Mesenchymal stem cell (in vitro differentiated cells and primary cell): ENCODE data around the gene ADGRG1.

Experiments used
- DNase-seq: peaks from one replicate; pipeline ENCODE4 v3.0.0-alpha.2; 2013
- H2AFZ ChIP-seq: one replicate; pipeline ENCODE4 v1.6.1; 2013; ENCODE audit warnings: low read depth, mild to moderate bottlenecking, control low read depth, inconsistent platforms, low read length, moderate library complexity
- H2AK5ac ChIP-seq: 2 replicates; pipeline ENCODE4 v1.6.1; 2013; ENCODE audit warnings: low read length, moderate library complexity, mild to moderate bottlenecking, inconsistent platforms; ENCODE audit not compliant: severe bottlenecking
- H2BK120ac ChIP-seq: one replicate; pipeline ENCODE4 v1.6.1; 2013; ENCODE audit warnings: low read depth, mild to moderate bottlenecking, inconsistent platforms, low read length, moderate library complexity
- H2BK12ac ChIP-seq, 2 experiments: one replicate each; pipeline ENCODE4 v1.6.1; 2013; ENCODE audit warnings: inconsistent platforms in 2 of 2, low read length in 2 of 2, mild to moderate bottlenecking in 2 of 2, moderate library complexity in 2 of 2, control low read depth in 1 of 2
- H2BK15ac ChIP-seq: one replicate; pipeline ENCODE4 v1.6.1; 2013; ENCODE audit warnings: mild to moderate bottlenecking, low read depth, inconsistent platforms; ENCODE audit not compliant: poor library complexity, severe bottlenecking
- H2BK5ac ChIP-seq: 2 replicates; pipeline ENCODE4 v1.6.1; 2013; ENCODE audit warnings: low read depth, mild to moderate bottlenecking, low read length, control low read depth, inconsistent platforms; ENCODE audit not compliant: poor library complexity, severe bottlenecking
- H3K14ac ChIP-seq, 2 experiments: one replicate each; pipeline ENCODE4 v1.6.1; 2013; ENCODE audit warnings: inconsistent platforms in 2 of 2, low read length in 2 of 2, control low read depth in 1 of 2, mild to moderate bottlenecking in 1 of 2, moderate library complexity in 1 of 2
- H3K18ac ChIP-seq, 2 experiments: one replicate each; pipeline ENCODE4 v1.6.1; 2013; ENCODE audit warnings: inconsistent platforms in 2 of 2, low read length in 2 of 2, control low read depth in 1 of 2, low read depth in 1 of 2, mild to moderate bottlenecking in 1 of 2
- H3K23ac ChIP-seq, 2 experiments: one replicate each; pipeline ENCODE4 v1.6.1; 2013; ENCODE audit warnings: inconsistent platforms in 2 of 2, low read length in 2 of 2, mild to moderate bottlenecking in 2 of 2, moderate library complexity in 2 of 2, control low read depth in 1 of 2
- H3K27ac ChIP-seq: 2 replicates; pipeline ENCODE4 v1.5.1; 2013; ENCODE audit warnings: mild to moderate bottlenecking, moderate library complexity, low read length, control low read depth, inconsistent platforms; ENCODE audit not compliant: poor library complexity, severe bottlenecking
- H3K27me3 ChIP-seq, 2 experiments: 2 replicates each; pipeline versions ENCODE4 v1.6.1 to v1.7.0; 2013; ENCODE audit warnings: low read length in 2 of 2, mild to moderate bottlenecking in 2 of 2, moderate library complexity in 2 of 2, control low read depth in 1 of 2, inconsistent platforms in 1 of 2; ENCODE audit not compliant: control insufficient read depth in 1 of 2, insufficient read depth in 1 of 2
- H3K36me3 ChIP-seq, 2 experiments: 2 replicates each; pipeline versions ENCODE4 v1.6.1 to v1.7.0; 2013; ENCODE audit warnings: low read length in 2 of 2, control low read depth in 1 of 2, inconsistent platforms in 1 of 2, low read depth in 1 of 2, mild to moderate bottlenecking in 1 of 2; ENCODE audit not compliant: insufficient read depth in 2 of 2, control insufficient read depth in 1 of 2
- H3K4ac ChIP-seq, 2 experiments: one replicate each; pipeline ENCODE4 v1.6.1; 2013; ENCODE audit warnings: inconsistent platforms in 2 of 2, low read length in 2 of 2, mild to moderate bottlenecking in 2 of 2, moderate library complexity in 2 of 2, control low read depth in 1 of 2, low read depth in 1 of 2
- H3K4me1 ChIP-seq: 2 replicates; pipeline ENCODE4 v1.6.1; 2013; ENCODE audit warnings: low read depth, low read length, control low read depth; ENCODE audit not compliant: control insufficient read depth, insufficient read depth
- H3K4me2 ChIP-seq: 2 replicates; pipeline ENCODE4 v1.6.1; 2013; ENCODE audit warnings: low read length, mild to moderate bottlenecking, inconsistent platforms; ENCODE audit not compliant: poor library complexity, severe bottlenecking
- H3K4me3 ChIP-seq, 2 experiments: 2 replicates each; pipeline versions ENCODE4 v1.5.1 to v1.7.0; 2013; ENCODE audit warnings: low read length in 2 of 2, mild to moderate bottlenecking in 2 of 2, control low read depth in 1 of 2, low read depth in 1 of 2; ENCODE audit not compliant: insufficient read depth in 1 of 2
- H3K79me1 ChIP-seq: replicated peaks from 2 replicates; pipeline ENCODE4 v1.6.1; 2013; ENCODE audit warnings: mild to moderate bottlenecking, control low read depth, low read length, inconsistent platforms; ENCODE audit not compliant: poor library complexity, severe bottlenecking
- H3K9ac ChIP-seq: 2 replicates; pipeline ENCODE4 v1.7.0; 2013; ENCODE audit warnings: mild to moderate bottlenecking, low read length, moderate library complexity
- H3K9me3 ChIP-seq: 2 replicates; pipeline ENCODE4 v1.7.0; 2013; ENCODE audit warnings: mild to moderate bottlenecking, low read length; ENCODE audit not compliant: control insufficient read depth
- H4K8ac ChIP-seq: one replicate; pipeline ENCODE4 v1.6.1; 2013; ENCODE audit warnings: inconsistent platforms, mild to moderate bottlenecking, low read length, moderate library complexity
- H4K91ac ChIP-seq: one replicate; pipeline ENCODE4 v1.6.1; 2013; ENCODE audit warnings: mild to moderate bottlenecking, low read length, inconsistent platforms
- WGBS: methylation state at CpG from one replicate; pipeline ENCODE4 v1.1.7; 2013; ENCODE audit warnings: mixed read lengths; 5-methylcytosine and 5-hydroxymethylcytosine counted together

Gene ADGRG1

DNA sequence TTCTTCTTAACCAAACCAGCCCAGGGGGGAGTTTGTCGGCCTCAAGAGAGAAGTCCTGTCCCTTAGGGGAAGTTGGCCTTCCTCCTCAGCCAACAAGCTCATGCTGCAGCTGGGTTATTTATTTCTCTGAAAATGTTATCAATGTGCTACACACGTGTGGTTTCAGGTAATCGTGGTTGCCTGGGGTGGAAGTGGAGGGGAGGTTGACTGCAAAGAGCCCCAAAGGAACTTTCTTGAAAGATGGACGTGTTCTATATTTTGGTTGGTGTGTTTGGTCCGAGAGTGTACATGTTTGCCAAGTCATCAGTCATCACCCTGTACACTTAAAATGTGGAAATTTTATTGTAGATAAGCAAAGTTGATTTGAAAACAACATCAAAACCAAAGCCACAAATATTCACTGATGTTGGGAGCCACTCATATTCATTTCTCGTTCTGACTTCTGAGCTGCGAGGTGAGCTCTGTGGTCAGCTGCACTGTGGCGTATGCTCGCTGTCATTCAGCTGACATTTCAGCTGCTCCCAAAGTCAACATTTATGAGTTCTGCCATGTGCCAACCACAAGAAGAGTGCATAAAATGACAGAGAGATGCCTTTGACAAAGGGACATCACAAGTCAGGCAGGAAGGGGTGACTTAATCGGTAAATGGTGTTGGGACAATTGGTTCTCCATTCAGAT is 26.5 kb upstream of the ADGRG1 start:
- no peak overlapping the region for H3K14ac ChIP-seq
- no peaks in the 10 kb centered on the region for H3K79me1 ChIP-seq
- no peak overlapping the region for H2AFZ ChIP-seq
- H3K27me3 ChIP-seq, result peaks cover 0 to 31% of the 10 kb centered on the region in 2 experiments
- no peak overlapping the region for H2AK5ac ChIP-seq
- no peak overlapping the region for H2BK15ac ChIP-seq
- DNase-seq, result no peak
- H3K4me1 ChIP-seq, result peaks cover 9% of the 10 kb centered on the region
- no peak overlapping the region for H3K4me3 ChIP-seq
- H3K4ac ChIP-seq, result no peak overlapping the region
- no peak overlapping the region for H2BK5ac ChIP-seq
- H4K91ac ChIP-seq, result no peak overlapping the region
- H4K8ac ChIP-seq, result no peak overlapping the region
- H3K27ac ChIP-seq, result no peak overlapping the region
- no peak overlapping the region for H2BK120ac ChIP-seq
- H3K23ac ChIP-seq, result no peak overlapping the region
- no peak overlapping the region for H3K4me2 ChIP-seq
- H3K36me3 ChIP-seq, result no peaks in the 10 kb centered on the region
- no peak overlapping the region for H2BK12ac ChIP-seq
- no peaks in the 10 kb centered on the region for H3K9me3 ChIP-seq
- WGBS, result 87% methylated on average over 7 of the region's 10 CpGs
- no peak overlapping the region for H3K9ac ChIP-seq
- no peak overlapping the region for H3K18ac ChIP-seq

GRCh38 chr16:57603115-57604024 is 25.1 kb upstream of the ADGRG1 start:
- Histone ChIP-seq H3K79me1 (no peaks in the 10 kb centered on the region), H3K36me3 (no peaks in the 10 kb centered on the region), H2BK5ac (no peak overlapping the region), H3K27ac (no peak overlapping the region), H2BK15ac (no peak overlapping the region), H3K4me2 (no peak overlapping the region), H3K14ac (no peak overlapping the region), H3K9me3 (no peaks in the 10 kb centered on the region), H2AK5ac (no peak overlapping the region), H3K18ac (no peak overlapping the region), H3K4me1 (peaks cover 10% of the 10 kb centered on the region), H3K27me3 (peaks cover 0 to 32% of the 10 kb centered on the region in 2 experiments), H2BK120ac (no peak overlapping the region), H3K23ac (no peak overlapping the region), H3K9ac (no peak overlapping the region), H2BK12ac (no peak overlapping the region), H4K91ac (no peak overlapping the region), H3K4me3 (no peak overlapping the region), H3K4ac (no peak overlapping the region), H2AFZ (no peak overlapping the region), H4K8ac (no peak overlapping the region)
- DNase-seq, result no peak
- 89% methylated on average over 17 of the region's 17 CpGs for whole genome bisulfite sequencing

GRCh38 chr16:57604177-57604576 is 24.3 kb upstream of the ADGRG1 start:
- Histone ChIP-seq H3K4me2 (no peak overlapping the region), H2BK5ac (no peak overlapping the region), H3K18ac (no peak overlapping the region), H3K27ac (no peak overlapping the region), H4K8ac (no peak overlapping the region), H3K14ac (no peak overlapping the region), H3K23ac (no peak overlapping the region), H2BK12ac (no peak overlapping the region), H3K4me1 (peaks cover 10% of the 10 kb centered on the region), H3K4me3 (no peak overlapping the region), H2AFZ (no peak overlapping the region), H2BK120ac (no peak overlapping the region), H2BK15ac (no peak overlapping the region), H3K27me3 (peaks cover 0 to 35% of the 10 kb centered on the region in 2 experiments), H2AK5ac (no peak overlapping the region), H3K36me3 (no peaks in the 10 kb centered on the region), H4K91ac (no peak overlapping the region), H3K9me3 (no peaks in the 10 kb centered on the region), H3K4ac (no peak overlapping the region), H3K79me1 (no peaks in the 10 kb centered on the region), H3K9ac (no peak overlapping the region)
- WGBS, result 95% methylated on average over 6 of the region's 7 CpGs
- no peak for DNase-seq

DNA sequence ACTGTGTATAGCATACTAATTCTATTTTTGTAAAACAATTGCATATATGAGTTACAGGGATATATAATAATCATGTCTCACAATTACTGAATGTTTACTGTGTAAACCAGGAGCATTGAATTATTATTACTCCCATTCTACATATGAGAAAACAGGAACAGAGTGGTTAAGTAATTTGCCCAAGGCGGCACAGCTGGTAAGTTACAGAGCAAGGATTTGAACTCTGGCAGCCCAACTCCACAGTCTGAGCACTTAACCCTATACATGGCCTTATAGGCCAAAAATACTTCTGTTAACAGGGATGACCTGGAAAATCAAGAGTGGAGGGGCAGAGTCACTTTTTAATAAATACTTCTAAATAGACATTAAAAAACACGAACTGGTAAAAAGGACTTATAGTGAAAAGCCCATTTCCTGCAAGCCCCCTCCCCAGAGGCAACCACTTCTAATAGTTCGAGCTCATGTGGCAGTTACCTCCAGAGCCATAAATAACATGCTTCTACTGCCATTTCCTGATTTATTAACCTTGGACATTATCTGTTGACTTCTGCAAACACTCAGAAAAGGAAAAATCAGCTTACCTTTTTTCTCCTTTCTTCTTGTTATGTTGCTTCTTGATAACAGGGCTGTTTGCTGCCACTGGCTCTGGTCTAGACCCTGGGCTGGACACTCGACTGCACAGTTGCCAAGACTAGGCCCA is 22.1 kb upstream of the ADGRG1 start:
- DNase-seq, result no peak
- Histone ChIP-seq H3K9me3 (no peaks in the 10 kb centered on the region), H3K36me3 (no peaks in the 10 kb centered on the region), H3K27me3 (peaks cover 0 to 35% of the 10 kb centered on the region in 2 experiments), H2AK5ac (no peak overlapping the region), H3K9ac (no peak overlapping the region), H3K4me2 (no peak overlapping the region), H3K18ac (no peak overlapping the region), H3K14ac (no peak overlapping the region), H2BK15ac (no peak overlapping the region), H3K27ac (no peak overlapping the region), H4K91ac (no peak overlapping the region), H2BK120ac (no peak overlapping the region), H3K4ac (no peak overlapping the region), H3K79me1 (no peaks in the 10 kb centered on the region), H2BK12ac (no peak overlapping the region), H2AFZ (no peak overlapping the region), H3K4me3 (no peak overlapping the region), H4K8ac (no peak overlapping the region), H3K23ac (no peak overlapping the region), H2BK5ac (no peak overlapping the region), H3K4me1 (peaks cover 7% of the 10 kb centered on the region)
- 50% methylated on average over 3 of the region's 4 CpGs for WGBS
